ENCODE data around the gene SLC35F5.
"Not testable (repeated sequence)": the region's sequence is repeated elsewhere in the genome, so short reads cannot be mapped to it uniquely, and the experiment has no call there.

SLC35F5 gene, protein sequence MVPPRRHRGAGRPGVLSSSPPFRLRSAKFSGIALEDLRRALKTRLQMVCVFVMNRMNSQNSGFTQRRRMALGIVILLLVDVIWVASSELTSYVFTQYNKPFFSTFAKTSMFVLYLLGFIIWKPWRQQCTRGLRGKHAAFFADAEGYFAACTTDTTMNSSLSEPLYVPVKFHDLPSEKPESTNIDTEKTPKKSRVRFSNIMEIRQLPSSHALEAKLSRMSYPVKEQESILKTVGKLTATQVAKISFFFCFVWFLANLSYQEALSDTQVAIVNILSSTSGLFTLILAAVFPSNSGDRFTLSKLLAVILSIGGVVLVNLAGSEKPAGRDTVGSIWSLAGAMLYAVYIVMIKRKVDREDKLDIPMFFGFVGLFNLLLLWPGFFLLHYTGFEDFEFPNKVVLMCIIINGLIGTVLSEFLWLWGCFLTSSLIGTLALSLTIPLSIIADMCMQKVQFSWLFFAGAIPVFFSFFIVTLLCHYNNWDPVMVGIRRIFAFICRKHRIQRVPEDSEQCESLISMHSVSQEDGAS

DNA sequence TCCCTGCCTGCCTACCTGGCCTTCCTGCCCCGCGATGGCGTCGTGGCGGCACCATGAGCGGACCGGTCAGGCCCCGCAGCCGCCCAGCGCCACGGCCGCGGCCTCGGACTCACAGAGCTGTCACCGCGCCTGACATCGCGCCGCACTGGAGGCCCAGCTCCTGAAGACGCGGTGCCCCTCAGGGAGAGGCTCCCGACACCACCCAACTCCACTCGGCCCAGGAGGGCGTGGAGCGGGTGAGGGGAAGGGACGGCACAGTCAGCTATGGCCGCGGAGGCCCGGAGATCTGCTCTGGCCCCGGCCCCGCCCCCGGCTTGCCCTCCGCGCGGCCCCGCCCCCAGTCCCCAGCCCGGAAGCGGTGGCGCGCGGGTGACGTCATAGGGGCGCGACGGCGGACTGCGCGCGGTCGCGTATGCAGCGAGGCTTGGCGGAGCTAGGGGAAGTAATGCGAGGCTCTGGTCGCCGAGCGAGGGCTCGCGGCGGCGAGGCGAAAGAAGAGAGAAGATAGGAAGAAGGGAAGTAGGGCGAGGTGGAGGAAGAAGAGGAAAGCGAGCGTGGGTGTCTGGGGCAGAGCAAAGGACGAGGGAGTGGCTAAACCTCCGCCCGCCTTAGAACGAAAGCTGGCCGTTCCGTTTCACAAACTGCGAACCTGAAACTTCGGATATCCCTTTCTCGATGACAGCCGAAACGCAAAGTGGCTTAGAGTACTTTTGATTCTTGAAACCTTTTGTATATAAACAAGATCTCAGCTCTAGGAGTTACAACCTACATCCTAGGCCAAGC is at the start of gene SLC35F5:
Gene SLC35F5 (minus strand): TSS at position 288 of the 783 bp plus-strand sequence. CDS start 233 bp downstream, at position 55.
- peak; percentile 91 for FAIRE-seq
- DNase-seq (ENCODE audit: insufficient read length, low spot score) = peak; percentile 84

DNA sequence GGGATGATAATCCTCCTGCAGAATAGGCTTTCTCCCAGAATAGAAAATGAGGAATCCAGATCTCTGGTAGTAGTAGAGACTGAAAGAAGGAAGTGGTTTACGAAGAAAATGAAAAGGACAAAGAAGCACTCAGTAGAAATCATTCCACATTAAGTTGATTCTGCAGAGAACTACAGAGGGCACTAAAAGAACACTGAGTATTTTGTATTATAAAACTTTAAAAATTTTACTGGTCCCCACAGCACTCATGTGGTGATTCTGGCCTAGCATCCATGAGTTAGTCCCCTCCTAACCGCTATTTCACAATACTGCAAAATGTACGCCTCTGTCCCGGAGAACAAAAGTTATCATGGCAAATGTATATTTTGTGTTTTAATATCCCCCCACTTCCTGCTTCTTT is 42.9 kb upstream of the SLC35F5 start:
- FAIRE-seq = no peak
- DNase-seq (ENCODE audit: insufficient read length, low spot score) = no peak

DNA sequence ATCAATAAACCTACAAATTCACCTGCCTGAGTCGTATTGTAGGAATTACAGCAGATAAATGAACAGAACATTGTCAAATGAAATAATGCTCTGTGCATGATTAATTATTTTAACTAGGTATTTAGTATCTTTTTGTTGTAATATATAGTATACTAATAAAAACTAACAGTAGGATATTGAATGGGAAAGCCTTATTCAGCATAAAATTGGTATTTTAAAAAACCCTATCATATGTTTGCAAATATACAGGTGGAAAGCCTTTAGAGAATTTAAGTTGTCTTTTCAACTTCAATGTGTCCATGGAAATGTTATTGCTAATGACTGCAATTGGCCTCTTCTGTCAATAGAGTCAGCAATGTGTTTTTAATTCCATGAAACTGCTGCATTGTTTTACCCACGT is 40.8 kb upstream of the SLC35F5 start:
- FAIRE-seq = no peak
- DNase-seq (ENCODE audit: insufficient read length, low spot score) = no peak

DNA sequence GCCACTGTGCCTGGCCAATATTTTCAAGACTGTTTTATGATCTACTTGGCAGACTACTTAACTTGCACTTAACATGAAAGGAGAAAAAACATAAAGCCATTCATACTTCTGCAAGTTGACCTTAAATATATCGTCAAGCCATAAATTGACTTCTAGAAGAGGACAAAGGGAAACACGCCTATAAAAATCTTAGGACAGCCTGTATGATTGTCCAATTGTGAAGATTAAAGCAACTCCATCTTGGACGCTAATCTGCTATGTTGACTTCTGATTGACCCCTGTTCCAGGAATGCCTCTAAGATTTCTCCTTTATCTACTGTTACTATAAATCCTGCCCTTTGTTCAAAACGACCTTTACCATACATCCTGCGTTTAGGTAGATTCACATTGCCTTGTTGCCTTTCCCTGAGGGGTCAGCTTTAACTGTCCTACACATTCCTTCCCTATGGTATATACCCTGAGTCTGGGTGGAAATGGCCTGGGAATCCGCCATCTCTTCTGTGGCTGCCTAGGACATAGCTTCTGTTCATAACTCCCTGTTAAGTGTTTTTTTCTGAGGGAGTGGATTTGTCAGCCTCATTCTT is 40.2 kb upstream of the SLC35F5 start:
- DNase-seq (ENCODE audit: insufficient read length, low spot score) = no peak
- no peak for FAIRE-seq

DNA sequence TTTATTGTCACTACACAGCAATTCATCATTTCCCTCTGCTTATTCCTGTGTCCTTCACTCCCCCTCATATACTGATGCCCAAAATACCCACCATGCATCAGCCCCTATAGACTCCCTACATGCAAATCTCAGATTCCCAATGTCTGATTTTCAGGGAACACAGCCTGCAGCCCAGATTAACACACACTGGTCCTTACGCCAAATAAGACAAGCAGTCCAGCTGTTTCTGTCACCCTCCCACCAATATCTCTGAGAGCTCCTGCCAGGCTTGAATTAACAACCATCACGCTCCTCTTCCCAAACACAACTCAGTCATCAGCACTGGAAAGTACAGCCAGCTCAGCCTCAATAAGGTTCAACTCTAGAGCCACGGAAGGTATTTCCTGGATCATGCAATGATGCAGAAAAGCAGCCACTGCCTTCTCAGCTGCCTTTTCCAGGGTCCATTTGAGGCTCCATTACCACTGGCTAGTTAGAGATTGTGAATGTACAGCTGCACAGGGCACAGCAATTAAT is 39.0 kb upstream of the SLC35F5 start:
- FAIRE-seq = no peak

DNA sequence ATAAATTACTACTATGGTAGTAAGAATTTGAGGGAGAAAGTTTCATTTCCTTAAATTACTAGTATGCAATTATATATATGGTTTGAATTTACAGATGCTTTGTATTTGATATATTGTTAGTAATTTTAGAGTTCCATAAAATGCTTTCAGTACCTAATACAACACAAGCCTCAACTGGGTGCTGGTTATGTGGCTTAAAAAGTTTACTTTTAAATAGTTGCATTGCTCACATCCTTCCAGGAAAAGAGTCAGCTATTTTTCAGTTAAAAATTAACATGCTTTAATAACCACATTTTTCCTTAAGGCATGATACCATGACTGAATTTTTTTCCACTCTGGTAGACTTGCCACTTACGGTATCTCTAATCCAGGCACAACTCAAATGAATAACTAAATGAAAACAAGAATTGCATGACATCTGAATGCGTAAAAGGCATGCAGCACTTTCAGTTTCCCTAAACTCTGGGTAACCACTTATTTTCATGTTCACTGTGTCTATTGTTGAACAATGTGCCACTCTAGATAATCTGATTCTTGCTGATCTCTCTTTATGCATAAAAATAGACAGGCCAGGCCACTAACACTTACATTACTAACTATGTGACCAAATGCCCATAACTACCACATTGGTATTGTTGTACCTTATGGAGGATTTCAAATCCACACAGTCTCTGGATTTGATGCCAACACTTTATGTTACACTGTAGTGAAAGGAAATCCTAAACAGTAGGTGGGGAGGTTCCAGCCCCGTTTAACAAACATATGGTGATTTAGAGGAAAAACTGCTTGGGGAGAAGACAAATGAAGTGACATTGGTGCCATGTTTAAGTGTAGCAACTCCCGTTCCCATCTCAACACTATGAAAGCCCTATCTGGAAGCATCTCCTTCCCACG is 35.5 kb upstream of the SLC35F5 start:
- no peak for DNase-seq (ENCODE audit: insufficient read length, low spot score)
- no peak for FAIRE-seq

More for the DNA sequence above, 39.0 kb upstream of the SLC35F5 start:
- DNase-seq (ENCODE audit: insufficient read length, low spot score) = no peak

DNA sequence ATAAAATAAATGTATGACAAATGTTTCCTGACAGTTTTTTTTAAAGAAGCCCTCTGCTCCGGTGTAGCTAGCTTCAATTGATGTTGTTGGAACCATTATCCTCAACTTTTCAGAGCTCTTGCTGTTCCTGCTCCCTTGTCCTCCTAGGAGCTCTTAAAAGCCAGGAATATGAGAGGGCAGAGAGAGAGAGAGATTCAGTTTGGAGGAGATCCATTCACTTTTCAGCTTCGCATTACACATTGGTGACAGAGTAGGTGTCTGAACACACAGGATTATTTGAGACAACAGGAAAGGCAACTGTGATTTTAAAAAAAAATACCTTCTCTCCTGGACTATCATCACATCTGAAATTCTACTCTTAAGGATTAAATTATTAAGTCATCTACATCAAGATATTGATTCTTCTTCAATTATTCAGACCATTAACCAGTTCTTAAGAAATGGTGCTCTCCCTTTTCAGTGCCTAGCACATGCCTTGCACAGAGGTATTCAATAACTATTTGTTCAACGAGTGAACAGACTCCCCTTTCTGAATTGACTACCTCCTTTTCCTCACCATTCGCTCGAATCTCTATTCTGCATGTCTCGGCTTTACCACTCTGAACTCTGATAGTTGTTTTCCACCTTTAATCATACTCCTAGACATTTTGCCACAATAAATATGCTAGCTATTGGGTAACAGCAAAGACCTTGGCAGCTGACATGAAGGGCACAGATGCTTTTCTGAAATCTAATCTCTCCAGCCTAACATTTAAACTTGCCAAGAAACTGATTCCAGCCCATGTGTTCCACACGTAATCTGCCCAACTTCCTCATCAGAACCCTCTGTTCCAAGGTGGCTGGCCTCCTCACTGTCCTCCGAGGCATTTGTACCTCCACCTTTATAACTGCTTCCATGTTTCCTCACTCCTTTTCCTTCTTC is 28.6 kb upstream of the SLC35F5 start:
- no peak for DNase-seq (ENCODE audit: insufficient read length, low spot score)
- no peak for FAIRE-seq

DNA sequence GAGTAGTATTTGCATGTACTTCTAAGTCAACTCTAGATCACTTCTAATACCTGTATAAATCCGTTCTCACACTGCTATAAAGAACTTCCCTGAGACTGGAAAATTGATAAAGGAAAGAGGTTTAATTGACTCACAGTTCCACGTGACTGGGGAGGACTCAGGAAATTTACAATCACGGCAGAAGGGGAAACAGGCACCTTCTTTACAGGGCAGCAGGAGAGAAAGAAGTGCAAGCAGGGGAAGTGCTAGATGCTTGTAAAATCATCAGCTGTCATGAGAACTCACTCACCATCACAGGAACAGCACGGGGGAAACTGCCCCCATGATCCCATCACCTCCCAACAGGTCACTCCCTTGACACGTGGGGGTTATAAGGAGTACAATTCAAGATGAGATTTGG is 24.0 kb upstream of the SLC35F5 start:
- FAIRE-seq = no peak
- no peak for DNase-seq (ENCODE audit: insufficient read length, low spot score)

DNA sequence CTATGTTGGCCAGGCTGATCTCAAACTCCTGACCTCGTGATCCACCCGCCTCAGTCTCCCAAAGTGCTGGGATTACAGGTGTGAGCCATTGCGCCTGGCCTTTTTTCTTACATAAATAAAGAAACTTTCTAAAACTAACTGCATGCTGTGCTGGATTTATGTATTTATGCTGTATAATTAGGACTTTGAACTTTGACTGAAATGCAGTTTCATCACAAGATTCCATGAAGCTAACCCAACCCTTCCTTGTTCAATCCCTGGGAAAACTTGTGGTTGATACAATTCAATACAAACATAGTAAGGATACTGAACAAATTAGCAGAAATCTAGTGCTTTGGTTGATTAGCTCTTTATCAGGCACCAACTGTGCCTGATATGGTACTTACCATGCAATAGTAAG is 20.9 kb upstream of the SLC35F5 start:
- DNase-seq (ENCODE audit: insufficient read length, low spot score) = no peak
- no peak for FAIRE-seq

DNA sequence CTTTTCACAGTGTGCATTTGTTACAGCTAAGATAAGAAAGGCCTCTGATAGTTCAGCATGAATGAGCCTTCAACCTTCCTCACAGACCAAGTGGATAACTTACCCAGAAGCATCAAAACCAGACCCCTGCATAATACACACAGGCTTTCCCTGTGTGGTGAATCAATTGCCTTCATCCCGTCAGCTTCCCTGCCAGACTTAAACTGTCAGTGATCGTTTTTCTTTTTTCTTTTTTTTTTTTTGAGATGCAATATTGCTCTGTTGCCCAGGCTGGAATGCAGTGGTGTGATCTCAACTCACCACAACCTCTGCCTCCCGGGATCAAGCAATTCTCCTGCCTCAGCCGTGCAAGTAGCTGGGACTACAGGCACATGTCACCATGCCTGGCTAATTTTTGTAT is 20.5 kb upstream of the SLC35F5 start:
- no peak for FAIRE-seq
- no peak for DNase-seq (ENCODE audit: insufficient read length, low spot score)

DNA sequence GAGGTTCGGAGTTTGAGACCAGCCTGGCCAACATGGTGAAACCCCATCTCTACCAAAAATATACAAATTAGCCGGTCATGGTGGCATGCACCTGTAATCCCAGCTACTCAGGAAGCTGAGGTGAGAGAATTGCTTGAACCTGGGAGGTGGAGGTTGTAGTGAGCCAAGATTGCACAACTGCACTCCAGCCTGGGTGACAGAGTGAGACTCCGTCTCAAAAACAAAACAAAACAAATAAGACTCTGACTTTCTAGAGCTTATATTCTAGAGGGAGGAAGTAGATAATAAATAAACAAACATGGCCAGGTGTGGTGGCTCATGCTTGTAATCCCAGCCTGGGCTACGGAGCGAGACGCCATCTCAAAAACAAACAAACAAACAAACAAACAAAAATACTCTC is 18.2 kb upstream of the SLC35F5 start:
- DNase-seq (ENCODE audit: insufficient read length, low spot score); FAIRE-seq: not testable (repeated sequence)

DNA sequence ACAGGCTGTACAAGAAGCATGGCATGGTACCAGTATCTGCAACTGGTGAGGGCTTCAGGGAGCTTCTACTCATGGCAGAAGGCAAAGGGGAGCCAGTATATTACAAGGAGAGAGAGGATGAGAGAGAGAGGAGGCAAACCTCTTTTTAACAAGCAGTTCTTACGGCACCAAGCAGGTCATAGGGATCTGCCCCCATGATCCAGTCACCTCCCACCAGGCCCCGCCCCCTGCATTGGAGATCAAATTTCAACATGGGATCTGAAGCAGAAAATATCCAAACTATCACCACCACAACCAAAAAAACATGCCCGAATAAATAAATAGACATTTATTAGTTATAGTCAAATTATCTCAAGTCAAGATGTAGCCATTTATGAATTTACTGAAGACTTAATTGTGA is 14.5 kb upstream of the SLC35F5 start:
- FAIRE-seq (no peak), DNase-seq (ENCODE audit: insufficient read length, low spot score) (no peak)

DNA sequence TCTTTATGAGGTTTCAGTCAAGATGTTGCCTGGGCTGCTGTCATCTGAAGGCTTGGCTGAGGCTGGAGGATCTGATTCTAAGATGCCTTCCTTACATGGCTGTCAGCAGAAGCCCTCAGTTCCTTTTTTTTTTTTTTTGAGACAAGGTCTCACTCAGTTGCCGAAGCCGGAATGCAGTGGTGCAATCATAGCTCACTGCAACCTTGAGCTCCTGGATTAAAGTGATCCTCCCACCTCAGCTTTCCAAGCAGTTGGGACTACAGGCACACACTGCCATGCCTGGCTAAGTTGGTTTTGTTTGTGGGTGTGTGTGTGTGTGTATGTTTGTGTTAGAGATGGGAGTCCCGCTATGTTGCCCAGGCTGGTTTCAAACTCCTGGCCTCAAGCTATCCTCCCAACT is 13.1 kb upstream of the SLC35F5 start:
- FAIRE-seq = no peak
- no peak for DNase-seq (ENCODE audit: insufficient read length, low spot score)

DNA sequence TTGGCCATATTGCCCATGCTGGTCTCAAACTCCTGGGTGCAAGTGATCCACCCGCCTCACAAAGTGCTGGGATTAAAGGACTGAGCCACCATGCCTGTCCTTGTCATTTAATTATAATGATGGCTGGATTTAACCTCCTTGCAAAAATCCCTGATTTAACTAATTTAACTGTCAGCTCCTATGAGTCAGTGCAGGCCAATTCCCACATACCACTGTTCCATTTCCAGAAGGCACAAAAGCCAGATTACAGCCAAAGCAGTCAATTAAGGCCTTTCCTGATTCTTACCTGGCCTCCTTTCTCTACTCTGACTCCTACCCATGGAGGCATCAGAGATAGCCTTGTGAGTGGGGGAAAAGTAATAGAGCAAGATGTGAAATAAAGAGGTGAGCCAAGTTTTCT is 12.3 kb upstream of the SLC35F5 start:
- FAIRE-seq (no peak), DNase-seq (ENCODE audit: insufficient read length, low spot score) (no peak)

DNA sequence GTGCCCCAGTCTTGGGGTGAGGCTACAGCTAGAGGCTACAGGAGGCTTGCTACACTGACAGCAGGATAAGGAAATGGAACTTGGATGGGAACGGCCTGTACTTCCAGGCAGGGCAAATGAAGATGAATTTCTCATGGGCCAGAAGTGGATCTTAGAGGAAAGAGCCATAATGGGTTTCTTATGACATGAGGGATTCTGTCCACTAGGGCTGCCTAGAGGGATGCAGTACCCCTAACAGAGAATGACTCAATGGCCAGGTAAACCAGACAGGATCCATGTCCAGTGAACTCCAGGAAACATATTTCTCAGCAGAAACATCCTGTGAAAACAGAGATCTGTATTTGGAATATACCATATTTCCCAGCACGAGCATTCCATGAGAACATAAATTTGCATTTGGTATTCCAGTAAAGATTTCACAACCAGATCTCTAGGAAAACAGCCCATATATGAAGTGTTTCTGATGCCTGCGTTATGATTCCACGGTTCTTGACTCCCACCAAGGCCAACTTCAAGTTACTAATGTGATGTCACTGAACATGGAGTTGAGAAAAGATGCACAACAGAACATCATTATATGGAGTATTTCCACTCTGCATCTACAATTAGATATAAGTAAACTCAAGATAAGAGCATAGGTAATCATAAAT is 11.5 kb upstream of the SLC35F5 start:
- DNase-seq (ENCODE audit: insufficient read length, low spot score) (no peak), FAIRE-seq (no peak)

DNA sequence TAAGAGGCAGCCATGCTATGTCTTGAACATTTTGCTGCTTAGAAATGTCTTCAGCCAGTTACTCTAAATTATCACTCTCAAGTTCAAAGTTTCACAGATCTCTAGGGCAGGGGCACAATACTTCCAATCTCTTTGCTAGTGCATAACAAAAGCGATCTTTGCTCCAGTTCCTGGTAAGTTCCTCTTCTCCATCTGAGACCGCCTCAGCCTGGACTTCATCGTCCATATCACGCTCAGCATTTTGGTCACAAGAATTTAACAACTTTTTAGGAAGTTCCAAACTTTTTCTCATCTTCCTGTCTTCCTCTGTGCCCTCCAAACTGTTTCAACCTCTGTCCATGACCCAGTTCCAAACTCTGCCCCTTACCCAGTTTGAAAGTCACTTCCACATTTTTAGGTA is 8.8 kb upstream of the SLC35F5 start:
- DNase-seq (ENCODE audit: insufficient read length, low spot score) (no peak), FAIRE-seq (no peak)

DNA sequence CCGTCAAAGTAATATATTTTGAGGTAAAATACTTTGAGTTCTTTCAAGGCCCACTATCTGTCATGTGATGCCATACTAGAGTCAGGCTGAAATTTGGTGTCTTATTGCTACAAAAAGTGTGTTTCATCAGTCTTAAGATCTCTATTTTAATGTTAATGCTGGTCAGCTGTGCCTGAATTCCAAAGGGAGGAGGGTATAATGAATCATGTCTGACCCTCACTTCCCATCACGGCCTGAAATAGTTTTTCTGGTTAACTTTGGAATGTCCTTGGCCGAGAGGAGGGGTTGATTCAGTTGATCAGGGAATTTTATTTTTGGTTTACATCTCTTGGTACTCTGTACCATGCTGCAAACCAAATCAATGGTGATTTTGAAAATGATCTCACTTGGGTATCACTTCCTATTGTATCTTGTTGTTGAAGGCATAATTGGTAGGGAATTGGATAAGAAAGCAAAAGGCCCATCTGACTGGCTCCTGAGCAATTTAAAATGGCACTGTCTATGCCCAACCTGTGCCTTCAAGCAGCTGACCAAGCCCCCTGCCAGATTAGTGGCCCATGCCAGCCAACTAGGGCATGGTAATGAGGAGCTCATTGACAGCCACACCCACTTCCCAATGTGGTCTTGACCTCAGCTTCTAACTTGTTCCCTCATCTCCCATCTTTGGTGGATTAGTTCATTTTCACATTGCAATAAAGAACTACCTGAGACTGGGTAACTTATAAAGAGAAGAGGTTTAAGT is 6.1 kb upstream of the SLC35F5 start:
- FAIRE-seq = no peak
- peak; percentile 29 for DNase-seq (ENCODE audit: insufficient read length, low spot score)

DNA sequence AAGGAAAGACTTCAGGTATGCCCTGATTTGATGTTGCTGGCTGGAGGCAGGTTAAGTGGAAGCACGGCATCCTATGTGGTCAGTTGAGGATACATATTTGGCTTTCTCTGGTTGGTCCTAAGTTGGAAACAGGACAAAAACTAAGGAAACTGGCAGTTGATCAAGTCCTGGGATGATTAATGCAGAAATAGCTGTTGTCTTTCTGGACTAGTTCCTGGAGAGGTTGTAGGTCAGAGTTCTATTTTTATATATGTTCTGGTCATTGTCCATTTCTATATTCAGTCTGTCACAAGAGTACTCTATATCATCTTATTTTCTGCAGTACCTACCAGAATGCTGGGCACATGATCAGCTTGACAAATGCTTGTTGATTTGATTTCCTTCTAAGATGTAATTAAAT is 4.0 kb upstream of the SLC35F5 start:
- FAIRE-seq = no peak
- DNase-seq (ENCODE audit: insufficient read length, low spot score) = no peak

Measured in HTR-8/SVneo (cell line).